HUES48 (cell line): ENCODE measurements around the gene NOP9.
"Not testable (repeated sequence)": the region's sequence is repeated elsewhere in the genome, so short reads cannot be mapped to it uniquely, and the experiment has no call there.

Source experiments
- H3K27ac ChIP-seq: one replicate; pipeline ENCODE4 v1.7.0; 2013; ENCODE audit warnings: low read depth, low read length, inconsistent platforms
- H3K27me3 ChIP-seq: 2 replicates; pipeline ENCODE4 v1.6.1; 2013; ENCODE audit warnings: mild to moderate bottlenecking, low read length; ENCODE audit not compliant: control insufficient read depth, insufficient read depth
- H3K36me3 ChIP-seq: 2 replicates; pipeline ENCODE4 v1.6.1; 2013; ENCODE audit warnings: low read length; ENCODE audit not compliant: control insufficient read depth, insufficient read depth
- H3K4me1 ChIP-seq: 2 replicates; pipeline ENCODE4 v1.6.1; 2013; ENCODE audit warnings: mild to moderate bottlenecking, low read length; ENCODE audit not compliant: control insufficient read depth, insufficient read depth
- H3K4me3 ChIP-seq: 2 replicates; pipeline ENCODE4 v1.5.1; 2013; ENCODE audit warnings: mild to moderate bottlenecking, low read depth, low read length
- H3K9ac ChIP-seq: 2 replicates; pipeline ENCODE4 v1.6.1; 2013; ENCODE audit warnings: mild to moderate bottlenecking, low read depth, low read length, moderate library complexity
- H3K9me3 ChIP-seq: 2 replicates; pipeline ENCODE4 v1.6.1; 2013; ENCODE audit warnings: low read length; ENCODE audit not compliant: control insufficient read depth, insufficient read depth

Gene NOP9

GRCh38 chr14:24347134-24347533 is 47.5 kb downstream of the NOP9 start:
- Histone ChIP-seq H3K9ac (no peak overlapping the region), H3K36me3 (no peaks in the 10 kb centered on the region), H3K4me1 (no peaks in the 10 kb centered on the region), H3K4me3 (no peak overlapping the region), H3K27ac (no peak overlapping the region), H3K9me3 (no peaks in the 10 kb centered on the region), H3K27me3 (peaks cover 32% of the 10 kb centered on the region)

GRCh38 chr14:24348186-24348585 is 48.5 kb downstream of the NOP9 start:
- no peaks in the 10 kb centered on the region for H3K4me1 ChIP-seq
- no peaks in the 10 kb centered on the region for H3K36me3 ChIP-seq
- H3K9ac ChIP-seq = no peak overlapping the region
- H3K4me3 ChIP-seq = no peak overlapping the region
- peaks cover 36% of the 10 kb centered on the region for H3K27me3 ChIP-seq
- no peak overlapping the region for H3K27ac ChIP-seq
- no peaks in the 10 kb centered on the region for H3K9me3 ChIP-seq

- H3K4me1 ChIP-seq = no peaks in the 10 kb centered on the region
- H3K9ac ChIP-seq = no peak overlapping the region
- no peak overlapping the region for H3K4me3 ChIP-seq
- H3K27me3 ChIP-seq = peaks cover 36% of the 10 kb centered on the region
- no peak overlapping the region for H3K27ac ChIP-seq
- no peaks in the 10 kb centered on the region for H3K9me3 ChIP-seq
- no peaks in the 10 kb centered on the region for H3K36me3 ChIP-seq
Observed at GRCh38 chr14:24349742-24350141, 50.1 kb downstream of the NOP9 start.

- H3K4me1 ChIP-seq = no peaks in the 10 kb centered on the region
- H3K4me3 ChIP-seq = no peak overlapping the region
- H3K9me3 ChIP-seq = no peaks in the 10 kb centered on the region
- H3K9ac ChIP-seq = no peak overlapping the region
- H3K27me3 ChIP-seq = peaks cover 35% of the 10 kb centered on the region
- H3K27ac ChIP-seq = no peak overlapping the region
- H3K36me3 ChIP-seq = no peaks in the 10 kb centered on the region
Observed at GRCh38 chr14:24351517-24351916, 51.9 kb downstream of the NOP9 start.

- Histone ChIP-seq H3K36me3 (no peaks in the 10 kb centered on the region), H3K27me3 (peaks cover 26% of the 10 kb centered on the region), H3K4me3 (no peak overlapping the region), H3K9ac (no peak overlapping the region), H3K9me3 (no peaks in the 10 kb centered on the region), H3K27ac (no peak overlapping the region), H3K4me1 (no peaks in the 10 kb centered on the region)
Observed at GRCh38 chr14:24353559-24354481, 54.2 kb downstream of the NOP9 start.

GRCh38 chr14:24354482-24354825 is 54.8 kb downstream of the NOP9 start:
- not testable (repeated sequence) for H3K4me1 ChIP-seq, H3K9me3 ChIP-seq, H3K36me3 ChIP-seq, H3K27ac ChIP-seq, H3K4me3 ChIP-seq, H3K9ac ChIP-seq
- peaks cover 22% of the 10 kb centered on the region for H3K27me3 ChIP-seq

GRCh38 chr14:24355009-24355408 is 55.4 kb downstream of the NOP9 start:
- peaks cover 16% of the 10 kb centered on the region for H3K27me3 ChIP-seq
- H3K27ac ChIP-seq = no peak overlapping the region

GRCh38 chr14:24356208-24356607 is 56.6 kb downstream of the NOP9 start:
- Histone ChIP-seq H3K4me1 (no peaks in the 10 kb centered on the region), H3K36me3 (no peaks in the 10 kb centered on the region), H3K27ac (no peak overlapping the region), H3K9me3 (no peaks in the 10 kb centered on the region), H3K4me3 (no peak overlapping the region), H3K27me3 (peaks cover 12% of the 10 kb centered on the region), H3K9ac (no peak overlapping the region)

More at GRCh38 chr14:24355009-24355408, 55.4 kb downstream of the NOP9 start:
- H3K4me3 ChIP-seq = no peak overlapping the region
- H3K9me3 ChIP-seq = no peaks in the 10 kb centered on the region
- no peaks in the 10 kb centered on the region for H3K4me1 ChIP-seq
- no peak overlapping the region for H3K9ac ChIP-seq
- no peaks in the 10 kb centered on the region for H3K36me3 ChIP-seq
